Measurements from ENCODE around the gene CDH23.

CDH23 gene

GRCh38 chr10:71442000-71442399 is 45.3 kb downstream of the CDH23 start:
- DNase-seq: no peak

GRCh38 chr10:71442859-71443570 is 46.3 kb downstream of the CDH23 start:
- DNase-seq: no peak

GRCh38 chr10:71443676-71444075 is 47.0 kb downstream of the CDH23 start:
- DNase-seq: no peak

GRCh38 chr10:71444284-71445054 is 47.7 kb downstream of the CDH23 start:
- no peak for DNase-seq

GRCh38 chr10:71447676-71448075 is 51.0 kb downstream of the CDH23 start:
- no peak for DNase-seq

- DNase-seq: no peak
These were observed 51.4 kb downstream of the CDH23 start for GRCh38 chr10:71448146-71448545.

GRCh38 chr10:71449026-71449425 is 52.3 kb downstream of the CDH23 start:
- no peak for DNase-seq

GRCh38 chr10:71451754-71452153 is 55.0 kb downstream of the CDH23 start:
- no peak for DNase-seq

- DNase-seq: no peak
These were observed 56.5 kb downstream of the CDH23 start for GRCh38 chr10:71453186-71453585.

- DNase-seq: no peak
These were observed 57.6 kb downstream of the CDH23 start for GRCh38 chr10:71454347-71454746.

GRCh38 chr10:71455035-71455434 is 58.3 kb downstream of the CDH23 start:
- no peak for DNase-seq

- no peak for DNase-seq
These were observed 59.9 kb downstream of the CDH23 start for GRCh38 chr10:71456631-71457030.

- no peak for DNase-seq
These were observed 61.2 kb downstream of the CDH23 start for GRCh38 chr10:71457908-71458307.

- no peak for DNase-seq
These were observed 61.7 kb downstream of the CDH23 start for GRCh38 chr10:71458387-71458786.

GRCh38 chr10:71459513-71459912 is 62.8 kb downstream of the CDH23 start:
- DNase-seq: no peak

- no peak for DNase-seq
These were observed 63.9 kb downstream of the CDH23 start for GRCh38 chr10:71460615-71461014.

GRCh38 chr10:71461457-71461856 is 64.7 kb downstream of the CDH23 start:
- DNase-seq: no peak

- no peak for DNase-seq
These were observed 65.6 kb downstream of the CDH23 start for GRCh38 chr10:71462062-71462935.

GRCh38 chr10:71463111-71463510 is 66.4 kb downstream of the CDH23 start:
- no peak for DNase-seq

GRCh38 chr10:71465551-71466252 is 69.0 kb downstream of the CDH23 start:
- DNase-seq: no peak

GRCh38 chr10:71466330-71466729 is 69.6 kb downstream of the CDH23 start:
- DNase-seq: no peak

- no peak for DNase-seq
These were observed 70.4 kb downstream of the CDH23 start for GRCh38 chr10:71467161-71467560.

Data from effector CD8-positive, alpha-beta T cell (primary cell).